Measurements from ENCODE around the gene MSH5. TPM values are rescaled to one million over a fixed set of nuclear protein-coding genes. Genes with fewer than 3 reads are reported as not detected.
A peak's percentile ranks its signal among the peaks of the same experiment; 100 is the strongest.

Gene MSH5
- total and polyA plus RNA-seq, 9 of the 15 experiments (the other 6 are each of a cell fraction or from before 2014, with no cell fraction given) = 12.5 to 104 (median 46.6) TPM

DNA sequence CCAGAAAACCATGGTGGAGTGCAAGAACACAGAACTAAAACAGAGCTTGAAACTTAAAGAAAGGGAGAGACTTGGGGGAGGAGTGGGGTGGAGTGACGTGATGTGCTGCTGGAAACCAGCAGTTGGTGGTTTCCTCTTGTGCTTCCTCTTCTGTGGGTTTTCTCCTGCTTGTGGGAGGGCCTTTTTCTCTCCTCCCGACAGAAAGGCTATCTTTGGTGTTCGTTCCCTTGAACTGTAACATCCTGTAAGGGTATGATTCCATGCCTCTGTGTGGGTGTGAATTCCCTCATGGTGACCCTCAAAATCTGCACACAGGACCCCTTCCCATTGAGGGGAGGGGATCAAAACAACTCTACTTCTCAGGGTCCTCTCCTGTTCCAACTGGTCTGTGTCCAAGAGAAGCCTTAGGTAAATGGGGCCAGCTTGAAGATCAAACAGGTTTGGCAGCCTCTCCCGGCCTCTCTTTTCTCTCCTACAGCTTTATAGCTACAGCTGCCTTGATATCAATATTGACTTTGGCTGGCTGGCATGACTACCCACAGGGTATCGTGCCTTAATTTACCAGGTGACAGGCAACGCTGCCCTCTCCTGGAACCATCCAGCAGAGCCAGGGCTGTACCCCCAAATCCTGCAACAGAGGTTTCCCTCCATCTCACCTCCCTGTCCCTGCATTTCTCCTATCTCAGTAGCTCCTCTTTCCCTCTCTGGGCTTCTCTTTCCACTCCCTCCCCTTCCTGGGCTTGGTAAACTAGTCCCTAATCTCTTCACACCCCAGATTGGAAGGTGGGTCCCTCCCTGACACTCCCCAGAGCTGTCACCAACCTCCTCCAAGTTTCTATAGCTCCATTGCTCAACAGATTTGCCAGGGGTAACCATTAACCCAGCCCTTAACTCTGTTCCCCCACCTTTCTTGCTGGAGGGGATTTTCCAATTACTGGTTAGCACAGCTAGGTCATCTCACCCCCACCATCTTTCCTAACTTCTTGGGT, 1.5 kb upstream of the MSH5 start (continued):
- TF ChIP-seq, protein P1, sequence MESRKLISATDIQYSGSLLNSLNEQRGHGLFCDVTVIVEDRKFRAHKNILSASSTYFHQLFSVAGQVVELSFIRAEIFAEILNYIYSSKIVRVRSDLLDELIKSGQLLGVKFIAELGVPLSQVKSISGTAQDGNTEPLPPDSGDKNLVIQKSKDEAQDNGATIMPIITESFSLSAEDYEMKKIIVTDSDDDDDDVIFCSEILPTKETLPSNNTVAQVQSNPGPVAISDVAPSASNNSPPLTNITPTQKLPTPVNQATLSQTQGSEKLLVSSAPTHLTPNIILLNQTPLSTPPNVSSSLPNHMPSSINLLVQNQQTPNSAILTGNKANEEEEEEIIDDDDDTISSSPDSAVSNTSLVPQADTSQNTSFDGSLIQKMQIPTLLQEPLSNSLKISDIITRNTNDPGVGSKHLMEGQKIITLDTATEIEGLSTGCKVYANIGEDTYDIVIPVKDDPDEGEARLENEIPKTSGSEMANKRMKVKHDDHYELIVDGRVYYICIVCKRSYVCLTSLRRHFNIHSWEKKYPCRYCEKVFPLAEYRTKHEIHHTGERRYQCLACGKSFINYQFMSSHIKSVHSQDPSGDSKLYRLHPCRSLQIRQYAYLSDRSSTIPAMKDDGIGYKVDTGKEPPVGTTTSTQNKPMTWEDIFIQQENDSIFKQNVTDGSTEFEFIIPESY (CRISPR knock-in tag; IDR thresholded peaks at IDR 0.05) = no peak
- TF ChIP-seq BHLHE40 (IDR thresholded peaks at IDR 0.05; ENCODE audit: low read length) (peak; percentile 51), SRF (CRISPR knock-in tag; IDR thresholded peaks at IDR 0.05) (peak; percentile 72 to 93; a peak in 3 of 4 replicates), POLR2B (IDR thresholded peaks at IDR 0.05; ENCODE audit: low read depth, partially characterized antibody) (peak; percentile 94), SMAD1 (IDR thresholded peaks at IDR 0.05; ENCODE audit: low read depth, low read length, partially characterized antibody) (peak; percentile 47), SMARCC2 (IDR thresholded peaks at IDR 0.05; ENCODE audit: low read depth) (peak; percentile 54; the same call in 1 of the 2 replicates), SMARCE1 (IDR thresholded peaks at IDR 0.05) (no peak)
- TF ChIP-seq, protein P2, sequence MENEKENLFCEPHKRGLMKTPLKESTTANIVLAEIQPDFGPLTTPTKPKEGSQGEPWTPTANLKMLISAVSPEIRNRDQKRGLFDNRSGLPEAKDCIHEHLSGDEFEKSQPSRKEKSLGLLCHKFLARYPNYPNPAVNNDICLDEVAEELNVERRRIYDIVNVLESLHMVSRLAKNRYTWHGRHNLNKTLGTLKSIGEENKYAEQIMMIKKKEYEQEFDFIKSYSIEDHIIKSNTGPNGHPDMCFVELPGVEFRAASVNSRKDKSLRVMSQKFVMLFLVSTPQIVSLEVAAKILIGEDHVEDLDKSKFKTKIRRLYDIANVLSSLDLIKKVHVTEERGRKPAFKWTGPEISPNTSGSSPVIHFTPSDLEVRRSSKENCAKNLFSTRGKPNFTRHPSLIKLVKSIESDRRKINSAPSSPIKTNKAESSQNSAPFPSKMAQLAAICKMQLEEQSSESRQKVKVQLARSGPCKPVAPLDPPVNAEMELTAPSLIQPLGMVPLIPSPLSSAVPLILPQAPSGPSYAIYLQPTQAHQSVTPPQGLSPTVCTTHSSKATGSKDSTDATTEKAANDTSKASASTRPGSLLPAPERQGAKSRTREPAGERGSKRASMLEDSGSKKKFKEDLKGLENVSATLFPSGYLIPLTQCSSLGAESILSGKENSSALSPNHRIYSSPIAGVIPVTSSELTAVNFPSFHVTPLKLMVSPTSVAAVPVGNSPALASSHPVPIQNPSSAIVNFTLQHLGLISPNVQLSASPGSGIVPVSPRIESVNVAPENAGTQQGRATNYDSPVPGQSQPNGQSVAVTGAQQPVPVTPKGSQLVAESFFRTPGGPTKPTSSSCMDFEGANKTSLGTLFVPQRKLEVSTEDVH (IDR thresholded peaks at IDR 0.05; ENCODE audit: low read depth, partially characterized antibody) = no peak
- TF ChIP-seq, protein P3, sequence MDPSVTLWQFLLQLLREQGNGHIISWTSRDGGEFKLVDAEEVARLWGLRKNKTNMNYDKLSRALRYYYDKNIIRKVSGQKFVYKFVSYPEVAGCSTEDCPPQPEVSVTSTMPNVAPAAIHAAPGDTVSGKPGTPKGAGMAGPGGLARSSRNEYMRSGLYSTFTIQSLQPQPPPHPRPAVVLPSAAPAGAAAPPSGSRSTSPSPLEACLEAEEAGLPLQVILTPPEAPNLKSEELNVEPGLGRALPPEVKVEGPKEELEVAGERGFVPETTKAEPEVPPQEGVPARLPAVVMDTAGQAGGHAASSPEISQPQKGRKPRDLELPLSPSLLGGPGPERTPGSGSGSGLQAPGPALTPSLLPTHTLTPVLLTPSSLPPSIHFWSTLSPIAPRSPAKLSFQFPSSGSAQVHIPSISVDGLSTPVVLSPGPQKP (CRISPR knock-in tag; IDR thresholded peaks at IDR 0.05) = no peak
- TF ChIP-seq, protein P4, sequence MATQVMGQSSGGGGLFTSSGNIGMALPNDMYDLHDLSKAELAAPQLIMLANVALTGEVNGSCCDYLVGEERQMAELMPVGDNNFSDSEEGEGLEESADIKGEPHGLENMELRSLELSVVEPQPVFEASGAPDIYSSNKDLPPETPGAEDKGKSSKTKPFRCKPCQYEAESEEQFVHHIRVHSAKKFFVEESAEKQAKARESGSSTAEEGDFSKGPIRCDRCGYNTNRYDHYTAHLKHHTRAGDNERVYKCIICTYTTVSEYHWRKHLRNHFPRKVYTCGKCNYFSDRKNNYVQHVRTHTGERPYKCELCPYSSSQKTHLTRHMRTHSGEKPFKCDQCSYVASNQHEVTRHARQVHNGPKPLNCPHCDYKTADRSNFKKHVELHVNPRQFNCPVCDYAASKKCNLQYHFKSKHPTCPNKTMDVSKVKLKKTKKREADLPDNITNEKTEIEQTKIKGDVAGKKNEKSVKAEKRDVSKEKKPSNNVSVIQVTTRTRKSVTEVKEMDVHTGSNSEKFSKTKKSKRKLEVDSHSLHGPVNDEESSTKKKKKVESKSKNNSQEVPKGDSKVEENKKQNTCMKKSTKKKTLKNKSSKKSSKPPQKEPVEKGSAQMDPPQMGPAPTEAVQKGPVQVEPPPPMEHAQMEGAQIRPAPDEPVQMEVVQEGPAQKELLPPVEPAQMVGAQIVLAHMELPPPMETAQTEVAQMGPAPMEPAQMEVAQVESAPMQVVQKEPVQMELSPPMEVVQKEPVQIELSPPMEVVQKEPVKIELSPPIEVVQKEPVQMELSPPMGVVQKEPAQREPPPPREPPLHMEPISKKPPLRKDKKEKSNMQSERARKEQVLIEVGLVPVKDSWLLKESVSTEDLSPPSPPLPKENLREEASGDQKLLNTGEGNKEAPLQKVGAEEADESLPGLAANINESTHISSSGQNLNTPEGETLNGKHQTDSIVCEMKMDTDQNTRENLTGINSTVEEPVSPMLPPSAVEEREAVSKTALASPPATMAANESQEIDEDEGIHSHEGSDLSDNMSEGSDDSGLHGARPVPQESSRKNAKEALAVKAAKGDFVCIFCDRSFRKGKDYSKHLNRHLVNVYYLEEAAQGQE (IDR thresholded peaks at IDR 0.05; ENCODE audit: borderline replicate concordance) = no peak
- TF ChIP-seq, protein P4 (CRISPR knock-in tag; IDR thresholded peaks at IDR 0.05; ENCODE audit: low read depth) = no peak; the same call in 1 of the 2 replicates
